LHCN-M2 (cell line): ENCODE data around the gene WWP2. TPM values are rescaled to one million over a fixed set of nuclear protein-coding genes. Genes with fewer than 3 reads are reported as not detected.

Experiments
- total RNA-seq: library from RNA; depleted of rRNA; stranded (reverse); fragments of >200 nt; gene quantifications from 2 replicates; pipeline ENCODE4 v1.2.3, GENCODE V29; 2014; rRNA removed

The WWP2 gene
- total RNA-seq, 1 experiment from 2014 or later = 20.8 TPM

Other genes starting within 250 kb of the WWP2 start
- 8.3 and 12.6 TPM in 2 replicates for gene NFAT5, start 196.4 kb upstream of the WWP2 start, total RNA-seq
- 415 and 494 TPM in 2 replicates for gene NQO1, start 35.8 kb upstream of the WWP2 start, total RNA-seq
- gene NOB1, start 7.4 kb upstream of the WWP2 start, total RNA-seq = 19.8 and 26.9 TPM in 2 replicates
- gene CLEC18A, start 189.0 kb downstream of the WWP2 start, total RNA-seq = 0.17 and 0.32 TPM in 2 replicates